KMS-11 (cell line): ENCODE measurements around the gene VPS26A.

ENCODE experiments used
- H2AFZ ChIP-seq: fragments of 200-600 bp; sonication (generic); 2 replicates; pipeline ENCODE4 v1.6.1; 2016; ENCODE audit warnings: antibody characterized with exemption, mixed run types, low read depth
- H3K27ac ChIP-seq: fragments of 200-600 bp; sonication (generic); 2 replicates; pipeline ENCODE4 v1.6.1; 2016; ENCODE audit warnings: mild to moderate bottlenecking, mixed run types
- H3K27me3 ChIP-seq: fragments of 200-600 bp; sonication (generic); 2 replicates; pipeline ENCODE4 v1.6.1; 2017; ENCODE audit warnings: mild to moderate bottlenecking, low read depth, mixed run types, moderate library complexity; ENCODE audit not compliant: insufficient read depth
- H3K36me3 ChIP-seq: fragments of 200-600 bp; sonication (generic); 2 replicates; pipeline ENCODE4 v1.6.1; 2017; ENCODE audit warnings: mild to moderate bottlenecking, mixed run types; ENCODE audit not compliant: insufficient read depth
- H3K4me1 ChIP-seq: fragments of 200-600 bp; sonication (generic); 2 replicates; pipeline ENCODE4 v1.6.1; 2016; ENCODE audit warnings: mild to moderate bottlenecking, low read depth, mixed run types; ENCODE audit not compliant: poor library complexity, severe bottlenecking
- H3K4me2 ChIP-seq: fragments of 200-600 bp; sonication (generic); 2 replicates; pipeline ENCODE4 v1.7.0; 2016; ENCODE audit warnings: mild to moderate bottlenecking, mixed run types
- H3K4me3 ChIP-seq: fragments of 200-600 bp; sonication (generic); IDR thresholded peaks from 2 replicates; pipeline ENCODE4 v1.6.1; 2017; ENCODE audit warnings: low read depth, low read length, mixed read lengths; ENCODE audit not compliant: insufficient read depth
- H3K79me2 ChIP-seq: fragments of 200-600 bp; sonication (generic); 2 replicates; pipeline ENCODE4 v1.6.1; 2016; ENCODE audit warnings: low read depth, mixed run types; ENCODE audit not compliant: insufficient read depth
- H3K9ac ChIP-seq: fragments of 200-600 bp; sonication (generic); 2 replicates; pipeline ENCODE4 v1.6.1; 2016; ENCODE audit warnings: mild to moderate bottlenecking, mixed run types
- H4K20me1 ChIP-seq: fragments of 200-600 bp; sonication (generic); 2 replicates; pipeline ENCODE4 v1.6.1; 2016; ENCODE audit warnings: mild to moderate bottlenecking, mixed run types; ENCODE audit not compliant: insufficient read depth
- CTCF ChIP-seq: fragments of 200-600 bp; sonication (generic); conservative IDR thresholded peaks from 2 replicates; pipeline ENCODE4 v1.6.1; 2017; ENCODE audit warnings: low read depth, mild to moderate bottlenecking, antibody characterized with exemption, low read length, moderate library complexity, mixed read lengths

VPS26A gene

GRCh38 chr10:69080226-69080625, 43.8 kb upstream of the VPS26A start:
- Histone ChIP-seq H3K79me2 (no peaks in the 10 kb centered on the region), H2AFZ (no peak overlapping the region), H3K4me2 (no peak overlapping the region), H3K4me3 (no peak overlapping the region), H3K27me3 (no peaks in the 10 kb centered on the region), H4K20me1 (no peaks in the 10 kb centered on the region), H3K9ac (no peak overlapping the region), H3K36me3 (no peaks in the 10 kb centered on the region), H3K4me1 (peaks cover 6% of the 10 kb centered on the region), H3K27ac (no peak overlapping the region)
- no peak for TF ChIP-seq CTCF

- H3K27ac ChIP-seq: peak overlapping the region; percentile 13; the same call in 1 of the 2 replicates
- TF ChIP-seq CTCF: no peak
- no peak overlapping the region for H3K4me3 ChIP-seq
- H3K27me3 ChIP-seq: no peaks in the 10 kb centered on the region
- H3K4me1 ChIP-seq: peaks cover 24% of the 10 kb centered on the region
- H4K20me1 ChIP-seq: no peaks in the 10 kb centered on the region
- H2AFZ ChIP-seq: peak overlapping the region; percentile 19; the same call in 1 of the 2 replicates
- H3K9ac ChIP-seq: no peak overlapping the region
- peaks cover 31% of the 10 kb centered on the region for H3K79me2 ChIP-seq
- H3K4me2 ChIP-seq: peak overlapping the region; percentile 31; the same call in 1 of the 2 replicates
- no peaks in the 10 kb centered on the region for H3K36me3 ChIP-seq
Observed at GRCh38 chr10:69086001-69086509, 37.9 kb upstream of the VPS26A start.

GRCh38 chr10:69087590-69088470, 36.1 kb upstream of the VPS26A start, which contains the start of gene SRGN:
SRGN (plus strand) TSS chr10:69088103; CDS start chr10:69088158, 55 bp downstream.
- H3K4me3 ChIP-seq: no peak within 1 kb of the TSS
- peak within 1 kb of the TSS; percentile 89 for H3K4me2 ChIP-seq
- no peak for TF ChIP-seq CTCF

DNA sequence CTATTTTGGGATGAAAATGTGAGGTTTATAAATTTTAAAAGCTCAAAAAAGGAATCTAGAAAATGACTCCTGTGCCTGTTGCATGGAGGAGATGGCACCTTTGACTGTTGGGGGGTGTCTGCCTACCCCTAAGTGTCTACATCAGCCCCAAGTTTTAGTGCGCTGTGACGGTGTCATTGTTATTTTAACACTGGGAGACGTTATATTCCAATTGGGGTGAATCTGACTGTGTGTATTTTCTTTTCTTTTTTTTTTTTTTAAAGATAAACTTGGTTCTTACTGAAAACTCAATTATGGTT, 35.6 kb upstream of the VPS26A start:
- TF ChIP-seq CTCF: no peak
- H3K9ac ChIP-seq: peak overlapping the region; percentile 93
- H3K4me1 ChIP-seq: peaks cover 48% of the 10 kb centered on the region
- H3K79me2 ChIP-seq: peaks cover 55% of the 10 kb centered on the region
- peaks cover 4% of the 10 kb centered on the region; the same call in 1 of the 2 replicates for H4K20me1 ChIP-seq
- peak overlapping the region; percentile 95 for H3K27ac ChIP-seq
- H2AFZ ChIP-seq: no peak overlapping the region
- H3K4me3 ChIP-seq: no peak overlapping the region
- no peaks in the 10 kb centered on the region for H3K27me3 ChIP-seq
- peak overlapping the region; percentile 89 for H3K4me2 ChIP-seq
- no peaks in the 10 kb centered on the region for H3K36me3 ChIP-seq

More at GRCh38 chr10:69087590-69088470, 36.1 kb upstream of the VPS26A start, which contains the start of gene SRGN:
- H3K4me1 ChIP-seq: peaks cover 42% of the 10 kb centered on the region
- H3K36me3 ChIP-seq: no peaks in the 10 kb centered on the region
- H4K20me1 ChIP-seq: peaks cover 1% of the 10 kb centered on the region; the same call in 1 of the 2 replicates
- H3K79me2 ChIP-seq: peaks cover 49% of the 10 kb centered on the region
- H2AFZ ChIP-seq: peak within 1 kb of the TSS; percentile 23; the same call in 1 of the 2 replicates
- H3K9ac ChIP-seq: peak within 1 kb of the TSS; percentile 93
- H3K27ac ChIP-seq: peak within 1 kb of the TSS; percentile 95
- no peaks in the 10 kb centered on the region for H3K27me3 ChIP-seq
